ENCODE measurements around the gene TMEM134.

DNA sequence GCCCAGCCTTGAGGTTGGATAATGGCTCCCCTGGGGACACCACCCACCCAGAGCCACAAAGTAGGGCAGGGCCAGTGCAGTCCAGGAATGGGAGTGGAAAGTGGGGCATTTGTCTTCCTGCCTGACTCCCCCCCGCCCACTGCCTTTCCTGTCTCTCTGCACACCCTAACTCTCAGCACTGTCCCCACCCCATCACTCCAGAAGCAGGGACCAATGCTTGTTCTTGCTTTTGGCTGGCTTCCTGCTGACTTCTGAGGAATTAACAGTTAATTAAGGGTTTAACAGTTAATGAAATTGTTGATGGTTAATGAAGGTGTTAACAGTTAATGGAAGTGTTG lies 31.4 kb upstream of the TMEM134 start:
- TF ChIP-seq, protein P1, sequence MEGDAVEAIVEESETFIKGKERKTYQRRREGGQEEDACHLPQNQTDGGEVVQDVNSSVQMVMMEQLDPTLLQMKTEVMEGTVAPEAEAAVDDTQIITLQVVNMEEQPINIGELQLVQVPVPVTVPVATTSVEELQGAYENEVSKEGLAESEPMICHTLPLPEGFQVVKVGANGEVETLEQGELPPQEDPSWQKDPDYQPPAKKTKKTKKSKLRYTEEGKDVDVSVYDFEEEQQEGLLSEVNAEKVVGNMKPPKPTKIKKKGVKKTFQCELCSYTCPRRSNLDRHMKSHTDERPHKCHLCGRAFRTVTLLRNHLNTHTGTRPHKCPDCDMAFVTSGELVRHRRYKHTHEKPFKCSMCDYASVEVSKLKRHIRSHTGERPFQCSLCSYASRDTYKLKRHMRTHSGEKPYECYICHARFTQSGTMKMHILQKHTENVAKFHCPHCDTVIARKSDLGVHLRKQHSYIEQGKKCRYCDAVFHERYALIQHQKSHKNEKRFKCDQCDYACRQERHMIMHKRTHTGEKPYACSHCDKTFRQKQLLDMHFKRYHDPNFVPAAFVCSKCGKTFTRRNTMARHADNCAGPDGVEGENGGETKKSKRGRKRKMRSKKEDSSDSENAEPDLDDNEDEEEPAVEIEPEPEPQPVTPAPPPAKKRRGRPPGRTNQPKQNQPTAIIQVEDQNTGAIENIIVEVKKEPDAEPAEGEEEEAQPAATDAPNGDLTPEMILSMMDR (IDR thresholded peaks at IDR 0.05 in 4 of 5, conservative IDR thresholded peaks at IDR 0.05 in 1 of 5), result no peak
- TF ChIP-seq POLR2A (IDR thresholded peaks at IDR 0.05), result no peak
